Measurements from ENCODE around the gene BHMT2.

DNA sequence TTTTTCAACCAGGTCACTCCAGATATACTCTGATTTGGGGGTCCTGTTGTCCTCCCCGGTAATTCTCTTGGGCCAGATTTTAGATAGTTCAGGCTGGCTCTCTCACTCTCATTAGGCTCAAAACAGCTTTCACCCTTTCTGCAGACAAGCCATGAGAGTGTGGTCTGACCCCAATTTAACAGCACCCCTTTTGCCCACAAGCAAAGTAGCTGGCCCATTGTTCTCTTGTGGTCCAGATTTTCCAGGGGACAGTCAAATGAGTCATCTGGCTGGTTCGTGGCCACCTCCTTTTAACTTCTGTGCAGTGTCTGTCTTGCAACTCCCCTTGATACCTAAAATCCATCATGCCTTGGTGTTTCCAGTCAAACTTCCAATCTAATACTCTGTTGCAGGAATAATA lies 16.5 kb downstream of the BHMT2 start:
- TF ChIP-seq YBX1 (IDR thresholded peaks at IDR 0.05) = no peak
- TF ChIP-seq, protein P1, sequence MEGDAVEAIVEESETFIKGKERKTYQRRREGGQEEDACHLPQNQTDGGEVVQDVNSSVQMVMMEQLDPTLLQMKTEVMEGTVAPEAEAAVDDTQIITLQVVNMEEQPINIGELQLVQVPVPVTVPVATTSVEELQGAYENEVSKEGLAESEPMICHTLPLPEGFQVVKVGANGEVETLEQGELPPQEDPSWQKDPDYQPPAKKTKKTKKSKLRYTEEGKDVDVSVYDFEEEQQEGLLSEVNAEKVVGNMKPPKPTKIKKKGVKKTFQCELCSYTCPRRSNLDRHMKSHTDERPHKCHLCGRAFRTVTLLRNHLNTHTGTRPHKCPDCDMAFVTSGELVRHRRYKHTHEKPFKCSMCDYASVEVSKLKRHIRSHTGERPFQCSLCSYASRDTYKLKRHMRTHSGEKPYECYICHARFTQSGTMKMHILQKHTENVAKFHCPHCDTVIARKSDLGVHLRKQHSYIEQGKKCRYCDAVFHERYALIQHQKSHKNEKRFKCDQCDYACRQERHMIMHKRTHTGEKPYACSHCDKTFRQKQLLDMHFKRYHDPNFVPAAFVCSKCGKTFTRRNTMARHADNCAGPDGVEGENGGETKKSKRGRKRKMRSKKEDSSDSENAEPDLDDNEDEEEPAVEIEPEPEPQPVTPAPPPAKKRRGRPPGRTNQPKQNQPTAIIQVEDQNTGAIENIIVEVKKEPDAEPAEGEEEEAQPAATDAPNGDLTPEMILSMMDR (IDR thresholded peaks at IDR 0.05 in 2 of 3, conservative IDR thresholded peaks at IDR 0.05 in 1 of 3; ENCODE audit: control insufficient read depth in 2 of 3, extremely low read depth in 1 of 3, insufficient read depth in 1 of 3, low read depth in 3 of 3, low read length in 3 of 3) = no peak
- TF ChIP-seq CEBPB (IDR thresholded peaks at IDR 0.05; ENCODE audit: borderline replicate concordance in 1 of 2, low read depth in 2 of 2, low read length in 2 of 2) = no peak
- TF ChIP-seq POLR2A (IDR thresholded peaks at IDR 0.05; ENCODE audit: low read depth, low read length) = no peak
- TF ChIP-seq, protein P2, sequence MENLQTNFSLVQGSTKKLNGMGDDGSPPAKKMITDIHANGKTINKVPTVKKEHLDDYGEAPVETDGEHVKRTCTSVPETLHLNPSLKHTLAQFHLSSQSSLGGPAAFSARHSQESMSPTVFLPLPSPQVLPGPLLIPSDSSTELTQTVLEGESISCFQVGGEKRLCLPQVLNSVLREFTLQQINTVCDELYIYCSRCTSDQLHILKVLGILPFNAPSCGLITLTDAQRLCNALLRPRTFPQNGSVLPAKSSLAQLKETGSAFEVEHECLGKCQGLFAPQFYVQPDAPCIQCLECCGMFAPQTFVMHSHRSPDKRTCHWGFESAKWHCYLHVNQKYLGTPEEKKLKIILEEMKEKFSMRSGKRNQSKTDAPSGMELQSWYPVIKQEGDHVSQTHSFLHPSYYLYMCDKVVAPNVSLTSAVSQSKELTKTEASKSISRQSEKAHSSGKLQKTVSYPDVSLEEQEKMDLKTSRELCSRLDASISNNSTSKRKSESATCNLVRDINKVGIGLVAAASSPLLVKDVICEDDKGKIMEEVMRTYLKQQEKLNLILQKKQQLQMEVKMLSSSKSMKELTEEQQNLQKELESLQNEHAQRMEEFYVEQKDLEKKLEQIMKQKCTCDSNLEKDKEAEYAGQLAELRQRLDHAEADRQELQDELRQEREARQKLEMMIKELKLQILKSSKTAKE (IDR thresholded peaks at IDR 0.05; ENCODE audit: low read depth, poor library complexity, severe bottlenecking) = no peak
- no peak for TF ChIP-seq CBX5 (IDR thresholded peaks at IDR 0.05; ENCODE audit: low read depth)
- TF ChIP-seq, protein P3, sequence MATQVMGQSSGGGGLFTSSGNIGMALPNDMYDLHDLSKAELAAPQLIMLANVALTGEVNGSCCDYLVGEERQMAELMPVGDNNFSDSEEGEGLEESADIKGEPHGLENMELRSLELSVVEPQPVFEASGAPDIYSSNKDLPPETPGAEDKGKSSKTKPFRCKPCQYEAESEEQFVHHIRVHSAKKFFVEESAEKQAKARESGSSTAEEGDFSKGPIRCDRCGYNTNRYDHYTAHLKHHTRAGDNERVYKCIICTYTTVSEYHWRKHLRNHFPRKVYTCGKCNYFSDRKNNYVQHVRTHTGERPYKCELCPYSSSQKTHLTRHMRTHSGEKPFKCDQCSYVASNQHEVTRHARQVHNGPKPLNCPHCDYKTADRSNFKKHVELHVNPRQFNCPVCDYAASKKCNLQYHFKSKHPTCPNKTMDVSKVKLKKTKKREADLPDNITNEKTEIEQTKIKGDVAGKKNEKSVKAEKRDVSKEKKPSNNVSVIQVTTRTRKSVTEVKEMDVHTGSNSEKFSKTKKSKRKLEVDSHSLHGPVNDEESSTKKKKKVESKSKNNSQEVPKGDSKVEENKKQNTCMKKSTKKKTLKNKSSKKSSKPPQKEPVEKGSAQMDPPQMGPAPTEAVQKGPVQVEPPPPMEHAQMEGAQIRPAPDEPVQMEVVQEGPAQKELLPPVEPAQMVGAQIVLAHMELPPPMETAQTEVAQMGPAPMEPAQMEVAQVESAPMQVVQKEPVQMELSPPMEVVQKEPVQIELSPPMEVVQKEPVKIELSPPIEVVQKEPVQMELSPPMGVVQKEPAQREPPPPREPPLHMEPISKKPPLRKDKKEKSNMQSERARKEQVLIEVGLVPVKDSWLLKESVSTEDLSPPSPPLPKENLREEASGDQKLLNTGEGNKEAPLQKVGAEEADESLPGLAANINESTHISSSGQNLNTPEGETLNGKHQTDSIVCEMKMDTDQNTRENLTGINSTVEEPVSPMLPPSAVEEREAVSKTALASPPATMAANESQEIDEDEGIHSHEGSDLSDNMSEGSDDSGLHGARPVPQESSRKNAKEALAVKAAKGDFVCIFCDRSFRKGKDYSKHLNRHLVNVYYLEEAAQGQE (IDR thresholded peaks at IDR 0.05; ENCODE audit: low read depth, low read length) = no peak

Data from GM12878 (cell line).